Measurements from ENCODE around the gene LINGO4.
"Not testable (repeated sequence)": the region's sequence is repeated elsewhere in the genome, so short reads cannot be mapped to it uniquely, and the experiment has no call there.

The LINGO4 gene

DNA sequence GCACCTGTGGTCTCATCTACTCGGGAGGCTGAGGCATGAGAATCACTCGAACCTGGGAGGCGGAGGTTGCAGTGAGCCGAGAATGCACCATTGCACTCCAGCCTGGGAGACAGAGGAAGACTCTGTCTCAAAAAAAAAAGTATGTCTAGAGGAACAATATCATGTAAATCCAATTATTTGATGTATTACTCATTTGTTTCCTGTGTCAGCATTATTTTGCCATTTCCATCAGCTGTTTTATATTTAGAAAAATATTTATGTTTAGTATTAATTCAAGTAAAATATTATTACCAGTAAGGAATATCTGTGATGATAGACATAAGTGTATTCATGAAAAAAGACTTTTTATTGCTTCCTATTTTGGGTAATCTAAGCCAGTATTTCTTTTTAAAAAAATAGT lies 27.9 kb downstream of the LINGO4 start:
- no peak for DNase-seq

DNA sequence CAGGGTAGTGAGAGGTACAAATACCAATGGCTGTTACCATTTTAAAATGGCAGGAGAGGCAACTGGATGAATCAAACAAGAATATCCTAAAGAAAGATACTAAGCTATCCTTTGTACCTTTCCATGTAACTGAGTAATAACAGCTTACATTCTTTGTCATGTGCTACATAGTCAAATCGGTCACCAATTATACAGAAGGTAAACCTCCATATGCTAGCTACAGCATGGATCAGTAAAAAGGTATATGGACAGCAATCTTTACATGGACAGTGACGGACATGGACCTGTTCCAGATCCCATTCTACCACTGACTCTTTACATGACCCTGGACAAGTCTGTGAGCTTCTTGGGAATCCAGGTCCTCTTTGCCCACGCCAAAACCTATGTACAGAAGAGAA lies 28.6 kb downstream of the LINGO4 start:
- no peak for DNase-seq

DNA sequence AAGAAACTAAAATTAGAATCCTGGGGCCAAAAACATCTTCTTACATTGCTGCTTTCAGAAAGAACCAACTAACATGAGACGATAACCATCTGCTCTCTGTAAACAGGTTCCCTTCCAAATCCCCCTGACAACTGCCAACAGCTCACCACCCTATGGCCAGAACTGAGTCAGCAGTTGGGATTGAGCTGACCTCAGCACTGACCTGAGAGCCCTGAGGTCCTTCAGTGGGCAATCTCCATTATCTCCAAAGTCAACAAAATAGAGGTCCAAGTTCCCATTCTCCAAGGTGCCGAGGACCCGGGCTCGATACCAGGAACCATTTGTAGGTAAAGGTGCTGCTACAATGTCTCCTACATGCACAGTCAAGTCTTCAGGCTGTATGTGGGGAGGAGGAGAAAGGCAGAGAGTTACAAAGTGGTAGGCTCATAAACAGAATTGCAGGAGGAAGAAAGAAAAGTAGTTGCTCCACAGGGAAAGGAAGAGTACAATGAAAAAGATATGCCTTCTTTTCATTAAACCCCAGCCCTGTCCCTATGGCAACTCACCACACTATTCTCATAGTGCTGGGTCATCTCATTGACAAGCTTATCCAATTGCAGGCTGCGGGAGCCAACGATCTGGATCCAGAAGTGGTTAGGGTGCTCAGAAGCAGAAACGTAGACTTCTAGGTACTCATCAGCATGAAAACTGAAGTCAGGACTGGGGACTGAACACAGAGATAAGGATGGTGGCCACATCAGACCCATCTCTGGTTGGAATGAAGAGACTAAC lies 29.1 kb downstream of the LINGO4 start:
- DNase-seq: no peak

DNA sequence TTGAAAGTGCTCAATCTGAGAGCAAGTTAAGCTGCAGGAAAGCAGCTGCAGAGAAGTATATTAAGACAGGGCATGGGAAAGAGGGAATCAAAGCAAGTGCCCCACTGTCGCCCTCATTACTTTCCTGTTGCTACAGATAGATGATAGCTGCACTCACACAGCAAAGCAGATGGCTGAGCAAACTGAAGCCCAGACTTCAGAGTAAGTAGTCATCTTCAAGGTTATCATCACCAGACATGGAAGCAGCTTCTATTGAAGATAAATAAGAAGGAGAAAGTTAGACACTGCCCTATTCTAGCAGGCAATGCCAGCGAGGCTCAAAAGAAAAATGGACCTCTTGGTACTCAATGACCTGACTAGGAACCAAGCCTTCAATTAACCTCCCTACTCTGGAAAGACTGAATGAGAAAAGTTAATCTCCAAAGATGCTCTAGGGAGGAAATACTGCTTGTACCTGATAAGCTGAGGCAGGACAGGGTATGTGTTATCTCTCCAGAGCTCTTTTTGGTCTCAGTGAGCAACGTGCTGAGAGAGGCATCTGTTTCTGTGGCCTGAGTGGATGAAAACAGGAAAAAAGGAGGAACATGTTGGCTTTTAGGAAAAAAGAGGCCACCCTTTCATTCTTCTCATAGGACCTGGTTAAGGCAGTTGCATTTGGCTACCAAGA lies 30.8 kb downstream of the LINGO4 start:
- DNase-seq: no peak

DNA sequence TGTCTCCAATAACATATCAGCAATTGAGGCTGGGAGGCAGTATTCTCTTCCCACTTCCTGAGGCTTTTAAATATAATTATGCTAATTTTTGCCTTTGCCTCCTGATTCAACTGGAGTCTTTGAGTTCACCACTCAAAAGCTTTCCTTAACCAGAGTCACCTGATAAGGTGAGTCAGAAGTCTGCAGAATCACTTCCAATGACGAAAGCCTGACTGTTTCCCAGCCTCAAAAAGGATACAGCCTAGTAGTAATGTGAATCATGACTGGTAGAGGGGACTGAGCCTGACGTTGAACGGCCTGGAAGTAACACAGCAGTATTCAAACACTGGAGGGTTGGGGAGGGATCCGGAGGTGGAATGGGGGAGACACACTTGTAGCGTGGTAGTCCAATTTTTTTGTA lies 31.5 kb downstream of the LINGO4 start:
- DNase-seq: no peak

DNA sequence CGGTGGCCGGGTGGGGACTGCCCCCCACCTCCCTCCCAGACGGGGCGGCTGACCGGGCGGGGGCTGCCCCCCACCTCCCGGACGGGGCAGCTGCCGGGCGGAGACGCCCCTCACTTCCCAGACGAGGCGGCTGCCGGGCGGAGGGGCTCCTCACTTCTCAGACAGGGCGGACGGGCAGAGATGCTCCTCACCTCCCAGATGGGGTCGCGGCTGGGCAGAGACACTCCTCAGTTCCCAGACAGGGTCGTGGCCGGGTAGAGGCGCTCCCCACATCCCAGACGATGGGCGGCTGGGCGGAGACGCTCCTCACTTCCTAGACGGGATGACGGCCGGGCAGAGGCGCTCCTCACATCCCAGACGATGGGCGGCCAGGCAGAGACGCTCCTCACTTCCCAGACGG lies 35.9 kb downstream of the LINGO4 start:
- DNase-seq: not testable (repeated sequence)

DNA sequence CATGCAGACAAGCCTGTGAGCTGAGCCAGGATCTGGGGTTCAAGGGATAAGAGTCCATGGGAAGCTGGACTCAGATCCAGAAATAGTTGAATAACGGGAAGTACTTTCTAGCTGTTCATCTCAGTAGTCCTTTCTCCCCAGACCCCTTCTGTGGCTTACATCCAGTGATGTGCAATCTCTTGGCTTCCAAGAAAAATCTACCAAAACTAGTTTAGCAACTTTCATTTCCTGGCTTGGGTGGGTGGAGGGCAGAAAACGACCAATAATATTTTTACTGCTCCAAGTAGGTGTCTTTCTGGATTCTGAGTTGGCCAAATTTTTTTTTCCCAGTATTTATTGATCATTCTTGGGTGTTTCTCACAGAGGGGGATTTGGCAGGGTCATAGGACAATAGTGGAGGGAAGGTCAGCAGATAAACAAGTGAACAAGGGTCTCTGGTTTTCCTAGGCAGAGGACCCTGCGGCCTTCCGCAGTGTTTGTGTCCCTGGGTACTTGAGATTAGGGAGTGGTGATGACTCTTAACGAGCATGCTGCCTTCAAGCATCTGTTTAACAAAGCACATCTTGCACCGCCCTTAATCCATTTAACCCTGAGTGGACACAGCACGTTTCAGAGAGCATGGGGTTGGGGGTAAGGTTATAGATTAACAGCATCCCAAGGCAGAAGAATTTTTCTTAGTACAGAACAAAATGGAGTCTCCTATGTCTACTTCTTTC lies 36.7 kb downstream of the LINGO4 start:
- DNase-seq: not testable (repeated sequence)

DNA sequence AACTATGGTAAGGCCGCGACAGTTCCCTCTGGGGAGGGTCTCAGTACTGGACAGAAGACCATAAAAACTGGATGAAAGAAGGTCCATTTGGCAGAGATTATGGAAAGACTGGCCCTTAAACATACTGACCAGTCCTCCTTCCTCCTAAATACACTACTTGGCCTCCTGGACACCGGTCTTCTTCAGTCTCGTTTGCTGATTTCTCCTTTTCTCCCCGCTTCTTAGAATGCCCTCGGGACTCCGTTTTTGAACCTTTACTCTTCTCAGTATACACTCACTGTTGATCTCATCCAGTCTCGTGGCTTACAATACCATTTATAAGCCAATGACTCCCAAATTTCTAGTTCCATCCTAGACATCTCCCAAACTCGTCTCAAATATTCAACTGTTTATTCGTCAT lies 41.2 kb downstream of the LINGO4 start:
- DNase-seq: no peak

DNA sequence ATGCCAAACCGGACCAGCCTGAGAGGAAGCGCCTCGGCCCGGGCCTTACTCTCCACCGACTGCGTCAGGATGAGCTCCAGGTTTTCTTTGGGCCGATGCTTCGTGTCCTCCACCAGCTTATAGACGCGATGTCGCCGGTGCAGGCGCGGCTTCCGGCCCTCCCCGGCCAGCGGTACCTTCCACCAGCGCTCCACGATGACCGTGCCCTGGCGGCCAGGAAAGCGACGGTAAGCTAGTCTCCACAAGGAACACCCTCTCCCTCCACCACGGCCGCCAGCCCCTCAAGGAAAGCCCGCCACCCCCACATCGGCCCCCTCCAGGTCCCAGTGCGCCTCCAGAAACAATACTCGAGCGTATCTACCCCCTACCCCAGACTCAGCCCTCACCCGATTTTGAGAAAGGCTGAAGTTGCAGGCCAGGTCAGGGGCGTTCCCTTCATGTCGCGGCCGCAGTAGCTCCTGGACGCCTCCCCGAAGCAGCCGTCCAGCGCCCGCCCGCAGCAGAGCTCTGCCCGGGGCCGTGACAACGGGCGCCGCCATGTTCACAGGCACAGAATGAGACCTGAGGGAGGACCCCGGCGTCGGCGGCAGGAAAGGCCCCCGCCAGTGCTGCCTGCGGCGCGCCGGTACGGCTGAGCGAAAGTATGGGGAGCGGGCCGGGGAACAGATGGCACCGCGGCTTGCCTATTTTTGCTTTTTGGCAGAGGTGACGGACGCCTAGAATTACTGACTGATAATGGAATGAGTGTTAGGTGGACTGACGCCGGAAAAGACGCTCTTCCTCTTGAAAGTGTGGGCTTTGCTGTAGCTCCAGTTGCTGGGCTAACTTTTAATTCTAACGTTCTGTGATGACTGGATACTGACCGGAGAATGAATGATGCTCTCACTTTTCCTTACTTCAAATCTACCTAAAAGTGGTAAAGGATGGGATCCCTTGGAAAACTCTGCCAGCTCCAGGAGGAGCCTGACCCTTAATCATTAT lies 42.0 kb downstream of the LINGO4 start, which contains the start of gene MRPL9:
MRPL9 (minus strand) TSS at position 556 of the 981 bp plus-strand sequence; CDS start at position 539, 17 bp downstream.
- peak; percentile 82 for DNase-seq

DNA sequence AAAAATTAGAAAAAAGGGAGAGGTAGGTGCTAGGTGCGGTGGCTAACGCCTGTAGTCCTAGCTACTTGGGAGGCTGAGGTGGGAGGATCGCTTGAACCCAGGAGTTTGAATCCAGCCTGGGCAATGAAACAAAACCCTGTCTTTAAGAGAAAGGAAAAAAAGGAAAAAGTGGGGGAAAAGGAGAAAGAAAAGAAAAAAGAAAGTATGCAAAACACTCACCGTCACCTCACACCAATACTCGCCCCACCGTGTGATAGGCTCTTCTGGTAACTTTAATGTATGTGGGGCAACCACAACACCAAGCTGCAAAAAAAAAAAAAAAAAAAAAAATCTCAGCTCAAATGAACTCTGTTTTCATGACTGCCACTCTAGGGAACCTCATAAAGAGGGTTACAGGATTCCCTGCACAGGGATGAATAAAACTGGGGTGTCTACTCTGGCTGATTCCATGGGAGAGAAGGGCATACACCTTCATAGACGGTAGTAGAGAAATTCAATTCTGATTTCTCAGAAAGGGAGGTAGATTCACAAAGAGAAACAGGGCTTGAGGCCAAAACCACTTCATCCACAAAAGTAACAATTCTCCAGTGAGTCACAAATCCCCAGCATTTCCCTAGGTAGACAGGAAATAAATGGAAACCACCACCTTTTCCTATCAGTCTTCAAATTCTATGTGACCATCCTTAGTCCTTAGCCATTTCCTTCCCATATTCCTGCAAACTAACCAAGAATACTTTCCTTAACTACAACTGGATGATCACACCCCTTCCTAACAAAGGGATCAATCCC lies 44.4 kb downstream of the LINGO4 start:
- no peak for DNase-seq

DNA sequence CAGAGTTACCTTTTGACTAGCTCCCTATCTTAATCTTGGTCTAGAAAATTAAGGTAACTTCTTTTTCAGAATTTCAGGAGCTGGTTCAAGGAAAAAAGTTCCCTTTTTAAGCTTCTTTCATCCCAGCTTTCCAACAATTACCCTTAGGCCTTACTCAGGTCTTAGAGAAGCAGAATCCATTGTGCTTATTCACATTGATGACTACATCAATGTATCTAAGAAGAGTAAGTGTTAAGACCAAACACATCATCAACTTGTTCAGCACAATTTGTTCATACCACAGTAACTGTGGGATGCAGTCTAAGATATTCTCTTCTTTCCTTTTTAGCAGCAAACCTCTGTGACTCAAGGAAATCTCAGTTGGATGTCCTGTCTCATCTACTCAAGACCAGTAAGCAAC lies 46.0 kb downstream of the LINGO4 start:
- DNase-seq: no peak

DNA sequence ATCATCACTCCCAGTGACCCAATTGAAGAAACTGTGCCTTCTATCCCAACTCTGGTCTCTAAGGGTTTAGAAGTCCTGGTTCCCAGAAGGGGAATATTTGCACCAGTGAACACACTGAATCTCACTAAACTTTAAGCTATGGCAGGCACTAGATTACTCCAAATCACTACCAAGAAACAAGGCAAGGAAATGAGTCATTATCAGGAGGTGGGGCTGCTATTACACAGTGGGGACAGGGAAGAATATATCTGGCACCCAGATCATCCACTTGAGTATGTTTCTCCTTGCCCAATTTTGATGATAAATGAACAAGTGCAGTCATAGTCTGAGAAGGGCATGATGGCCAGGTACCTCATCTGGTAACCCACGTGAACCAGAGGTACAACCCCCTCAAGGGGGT lies 48.9 kb downstream of the LINGO4 start:
- no peak for DNase-seq
